GM18870 (cell line): Measurements from ENCODE around the gene KRTAP10-2.
"Not testable (repeated sequence)": the region's sequence is repeated elsewhere in the genome, so short reads cannot be mapped to it uniquely, and the experiment has no call there.

Source experiments
- ATAC-seq: cut with Tn5 transposase; IDR thresholded peaks from one replicate; pipeline ENCODE4 v1.9.1; 2021; ENCODE audit warnings: moderate library complexity; ENCODE audit not compliant: unreplicated experiment

Gene KRTAP10-2

DNA sequence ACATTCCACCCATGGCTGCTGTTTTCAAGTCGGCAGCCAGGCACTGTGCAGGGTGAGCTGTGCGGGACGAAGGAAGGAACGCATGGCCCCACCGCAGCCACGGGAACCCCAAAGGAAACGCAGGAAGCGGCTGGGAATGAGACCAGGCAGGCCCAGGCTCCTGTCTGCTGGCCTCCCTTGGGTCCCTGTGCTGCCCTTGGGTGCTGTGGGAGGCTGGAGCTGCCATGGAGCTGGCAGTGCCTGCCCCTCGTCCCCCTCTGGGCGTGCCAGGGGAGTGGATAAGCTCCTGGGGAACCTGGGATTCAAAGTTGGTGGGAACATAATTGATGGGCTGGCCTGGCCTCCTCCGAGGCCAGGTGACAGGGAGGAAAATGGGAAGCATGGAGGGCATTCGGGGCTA is 17.0 kb upstream of the KRTAP10-2 start:
- no peak for ATAC-seq

DNA sequence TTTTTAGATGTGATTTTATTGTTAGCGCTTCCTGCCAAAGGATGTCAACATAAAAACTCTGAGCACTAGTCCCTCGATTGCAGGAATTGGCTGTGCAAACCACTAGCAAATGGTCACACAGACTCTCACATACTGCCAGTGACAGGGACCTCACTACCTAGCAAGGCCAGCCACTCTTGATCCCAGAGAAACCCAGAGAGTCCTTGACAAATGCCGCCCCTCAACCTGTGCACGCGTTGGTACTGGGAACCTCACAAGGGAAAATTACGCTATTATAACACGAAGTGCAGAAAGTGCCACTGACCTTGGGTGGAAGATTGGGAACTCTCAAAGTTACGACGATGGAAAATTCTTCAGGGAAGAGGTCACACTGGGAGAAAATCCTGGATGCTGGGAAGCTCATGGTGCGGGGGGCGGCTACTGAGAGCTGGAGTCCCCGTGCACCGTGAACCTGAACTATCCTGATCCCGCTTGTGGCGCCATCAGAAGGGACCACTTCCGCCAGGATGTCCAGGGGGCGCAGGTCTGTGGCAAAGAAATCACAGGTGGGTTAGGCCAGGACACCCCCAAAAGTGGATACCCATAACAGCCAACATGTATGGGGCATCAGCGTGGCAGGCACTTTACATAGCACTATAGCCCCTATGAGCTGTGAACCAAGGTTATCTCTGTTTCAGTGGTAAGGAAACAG is 16.3 kb upstream of the KRTAP10-2 start:
- no peak for ATAC-seq

DNA sequence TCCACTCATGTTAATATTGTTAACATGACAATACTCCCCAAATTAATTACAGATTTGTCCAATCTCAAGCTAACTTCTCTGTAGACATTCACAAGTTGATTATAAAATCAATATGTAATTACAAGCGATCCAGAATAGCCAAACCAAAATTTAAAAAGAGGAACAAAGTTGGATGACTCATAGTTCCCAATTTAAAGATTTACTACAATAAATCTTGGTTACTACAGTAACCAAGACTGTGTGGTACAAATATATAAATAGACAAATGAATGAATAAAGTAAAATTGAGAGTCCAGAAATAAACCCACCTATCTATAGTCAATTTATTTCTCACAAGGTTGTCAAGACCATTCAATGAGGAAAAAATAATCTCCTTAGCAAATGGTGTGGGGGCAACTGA is 15.1 kb upstream of the KRTAP10-2 start:
- ATAC-seq = no peak

DNA sequence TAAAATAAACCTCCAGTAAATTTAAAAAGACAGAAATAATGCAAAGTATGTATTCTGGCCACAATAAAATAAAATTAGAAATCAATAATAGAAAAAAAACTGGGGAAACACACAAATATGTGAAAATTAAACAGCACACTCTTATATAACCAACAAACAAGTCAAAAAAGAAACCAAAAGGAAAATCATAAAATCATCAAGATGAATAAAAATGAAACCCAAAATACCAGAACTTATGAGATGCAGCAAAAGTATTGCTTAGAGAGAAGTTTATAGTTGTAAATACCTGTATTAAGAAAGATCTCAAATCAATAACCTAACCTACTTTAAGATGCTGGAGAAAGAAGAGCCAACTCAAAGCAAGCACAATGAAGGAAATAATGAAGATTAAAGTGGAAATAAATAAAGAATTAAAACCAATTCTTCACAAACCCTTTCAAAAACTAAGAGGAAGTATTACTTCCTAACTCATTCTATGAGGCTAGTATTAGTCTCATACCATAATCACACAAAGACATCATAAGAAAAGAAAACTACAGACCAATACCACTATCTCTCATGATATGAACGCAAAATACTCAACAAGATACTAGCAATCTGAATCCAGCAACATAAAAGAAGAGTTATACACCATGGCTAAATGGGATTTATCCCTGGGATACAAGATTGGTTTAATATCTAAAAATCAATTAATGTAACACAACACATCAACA is 13.7 kb upstream of the KRTAP10-2 start:
- no peak for ATAC-seq

DNA sequence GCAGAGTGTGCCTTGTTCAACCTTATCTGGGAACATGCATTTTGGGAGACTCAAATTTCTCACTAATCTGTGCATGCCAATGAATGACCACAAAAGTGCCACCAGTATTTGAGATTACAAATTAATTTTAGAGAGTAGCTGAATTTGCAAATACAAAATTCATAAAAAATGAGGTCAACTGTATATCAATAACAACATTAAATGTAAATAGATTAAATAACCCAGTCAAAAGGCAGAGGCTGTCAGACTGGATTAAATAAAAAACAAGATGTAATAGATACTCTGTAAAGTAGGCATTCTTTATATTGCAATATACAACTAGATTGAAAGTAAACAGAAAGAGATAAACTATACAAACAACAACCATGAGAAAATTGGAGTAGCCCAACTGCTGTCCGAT is 12.8 kb upstream of the KRTAP10-2 start:
- no peak for ATAC-seq

DNA sequence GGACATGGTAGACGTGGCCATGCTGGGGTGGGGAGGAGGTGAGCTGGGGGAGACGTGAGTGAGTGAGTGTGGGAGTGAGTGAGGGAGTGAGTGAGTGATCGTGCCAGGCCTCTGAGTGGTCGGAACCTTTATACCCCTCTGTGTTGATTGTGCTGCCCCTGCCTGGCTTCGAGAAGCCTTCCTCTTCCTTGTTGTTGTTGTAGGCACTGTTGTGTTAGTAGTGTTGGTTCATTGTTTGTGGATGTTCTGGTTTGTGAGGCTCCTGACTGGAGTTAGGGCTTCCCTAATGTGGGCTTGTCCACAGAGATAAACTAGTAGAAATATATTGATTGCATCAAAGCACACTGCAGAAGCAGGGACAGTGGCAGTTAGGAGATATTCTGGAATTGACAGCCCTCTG is 7.4 kb upstream of the KRTAP10-2 start, which contains the start of gene KRTAP10-3:
TSS of gene KRTAP10-3 (minus strand) at position 101 of the 400 bp plus-strand sequence. CDS start at position 21, 80 bp downstream.
- no peak for ATAC-seq

DNA sequence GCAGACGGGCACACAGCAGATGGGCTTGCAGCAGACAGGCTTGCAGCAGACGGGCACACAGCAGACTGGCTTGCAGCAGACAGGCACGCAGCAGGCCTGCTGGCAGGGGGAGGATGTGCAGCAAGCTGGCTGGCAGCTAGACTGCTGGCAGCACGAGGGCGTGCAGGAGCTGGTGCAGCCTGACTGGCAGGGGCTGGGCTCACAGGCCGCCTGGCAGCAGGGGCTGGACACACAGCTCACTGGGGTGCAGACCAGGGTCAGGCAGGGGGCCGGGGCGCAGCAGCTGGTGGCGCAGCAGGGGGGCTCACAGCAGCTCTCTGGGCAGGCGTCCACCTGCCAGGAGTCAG is 7.0 kb upstream of the KRTAP10-2 start:
- ATAC-seq = not testable (repeated sequence)

DNA sequence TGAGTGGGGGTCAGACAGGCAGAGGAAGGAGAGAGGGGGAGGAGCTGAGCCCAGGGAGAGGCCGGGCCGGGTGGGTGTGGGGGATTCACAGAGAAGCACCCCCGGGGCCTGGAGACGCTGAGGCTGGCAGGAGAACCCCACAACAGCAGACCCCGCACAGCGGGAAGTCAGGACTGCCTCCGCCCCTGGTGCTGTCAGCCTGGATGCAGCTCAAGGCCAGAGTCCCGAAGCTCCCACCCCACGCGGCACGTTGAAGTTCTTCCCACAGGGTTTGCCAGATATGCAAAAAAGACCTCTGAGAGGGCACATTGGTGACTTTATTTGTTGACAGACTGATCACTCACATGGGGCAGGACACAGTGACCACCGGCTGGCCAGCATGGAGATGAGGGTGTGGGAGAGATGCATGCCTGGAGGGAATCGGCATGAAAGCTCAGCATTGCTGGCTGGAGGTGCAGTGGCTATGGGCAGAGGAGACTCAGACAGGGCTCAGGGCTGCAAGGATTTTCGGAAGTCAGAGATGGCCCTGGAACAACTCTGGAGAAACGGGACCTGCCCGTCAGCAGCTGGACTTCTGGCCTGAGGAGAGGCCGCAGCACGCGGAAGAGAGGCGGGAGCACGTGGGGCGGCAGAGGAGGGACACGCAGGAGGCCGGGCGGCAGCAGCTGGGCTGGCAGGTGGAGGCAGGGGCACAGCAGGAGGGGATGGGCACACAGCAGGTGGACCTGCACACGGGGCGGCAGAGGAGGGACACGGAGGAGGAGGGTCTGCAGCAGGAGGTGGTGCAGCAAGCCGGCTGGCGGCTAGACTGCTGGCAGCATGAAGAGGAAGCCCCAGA is 6.4 kb upstream of the KRTAP10-2 start:
- ATAC-seq = no peak

DNA sequence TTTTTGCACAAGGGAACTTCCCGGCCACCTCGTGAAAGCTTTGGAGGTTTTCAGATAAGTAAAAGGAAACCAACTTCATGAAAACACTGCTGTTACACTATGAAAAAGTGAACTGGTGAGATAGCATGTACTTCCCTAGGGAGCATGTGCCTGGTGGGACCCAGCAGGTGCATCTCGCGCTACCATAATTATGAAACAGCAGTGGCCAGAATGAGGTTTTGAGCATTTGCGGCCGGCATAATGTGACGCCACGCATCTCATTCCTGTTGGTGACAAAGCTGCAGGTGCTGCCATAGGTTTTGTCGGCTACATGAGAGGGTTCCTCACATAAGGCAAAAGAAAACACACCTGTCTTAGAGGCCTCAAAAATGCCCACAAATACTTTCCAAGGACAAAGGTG is 5.6 kb upstream of the KRTAP10-2 start:
- ATAC-seq = no peak

DNA sequence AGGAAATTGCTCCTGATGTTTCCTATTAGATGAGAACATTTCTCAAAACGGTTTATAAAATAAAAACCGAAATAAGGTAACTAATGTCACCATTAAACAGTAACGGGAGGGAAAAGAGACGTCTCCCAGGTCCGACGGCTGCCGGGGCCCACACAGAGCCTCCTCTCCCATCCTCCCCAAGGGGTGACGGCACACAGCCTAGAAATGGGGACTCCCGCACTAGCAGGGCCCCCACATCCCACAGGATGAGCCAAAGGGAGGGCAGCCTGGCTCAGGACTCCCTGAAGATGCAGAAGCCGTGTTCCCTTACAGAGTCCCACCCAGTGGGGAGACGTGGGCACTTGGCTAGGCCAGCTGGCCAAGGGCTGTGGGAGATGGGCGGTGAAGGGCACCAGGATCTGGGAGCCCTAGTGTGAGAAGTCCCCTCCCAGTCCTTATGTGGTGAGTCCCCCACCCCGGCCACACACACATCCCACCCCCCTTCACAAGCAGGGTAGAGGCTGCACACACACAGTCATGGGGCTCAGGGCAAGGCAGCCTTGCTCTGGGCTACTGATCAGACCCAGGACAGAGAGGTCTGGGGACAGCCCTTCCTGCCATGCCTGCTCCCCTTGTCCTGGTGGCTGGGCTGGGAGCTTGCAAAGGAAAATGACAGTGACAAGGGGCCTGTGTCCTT is 4.0 kb upstream of the KRTAP10-2 start:
- ATAC-seq = no peak

DNA sequence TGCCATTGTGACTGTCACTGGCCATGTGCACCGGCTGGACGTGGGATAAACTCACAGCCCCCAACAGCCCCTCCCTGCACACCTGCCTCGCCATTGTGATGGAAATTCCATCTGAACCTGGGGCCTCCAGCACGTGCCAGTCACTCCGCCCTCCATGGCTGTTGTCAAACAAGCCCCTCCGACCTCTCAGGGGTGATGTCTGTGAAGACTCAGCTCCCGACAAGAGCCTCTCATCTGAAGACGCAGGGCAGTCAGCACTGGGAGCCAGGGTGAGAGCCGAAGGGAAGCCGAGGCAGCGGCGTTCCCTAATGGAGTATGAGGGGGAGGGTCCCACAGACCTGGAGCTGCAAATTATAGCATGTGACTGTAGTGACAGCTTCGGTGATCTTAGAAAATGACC is 1.4 kb upstream of the KRTAP10-2 start:
- no peak for ATAC-seq

DNA sequence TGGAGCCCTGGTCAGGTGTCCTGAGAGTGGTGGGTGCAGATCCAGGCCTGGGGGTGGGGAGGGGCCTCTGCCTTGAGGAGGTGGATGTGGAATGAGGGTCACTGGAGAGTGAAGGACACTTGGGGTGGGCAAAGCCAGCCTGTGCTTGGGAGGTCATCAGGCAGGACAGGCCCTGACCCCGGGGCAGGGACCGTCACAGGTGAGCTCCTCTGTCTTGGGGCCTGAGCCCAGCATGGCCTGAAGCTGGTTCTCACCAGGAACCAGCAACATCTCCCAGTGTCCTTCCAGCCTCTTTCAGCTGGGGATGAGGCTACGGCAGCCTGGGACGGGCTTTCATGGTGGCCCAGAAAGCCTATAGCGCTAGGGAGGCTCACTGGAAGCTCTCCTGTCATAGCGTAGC is 831 bp upstream of the KRTAP10-2 start:
- ATAC-seq = no peak

DNA sequence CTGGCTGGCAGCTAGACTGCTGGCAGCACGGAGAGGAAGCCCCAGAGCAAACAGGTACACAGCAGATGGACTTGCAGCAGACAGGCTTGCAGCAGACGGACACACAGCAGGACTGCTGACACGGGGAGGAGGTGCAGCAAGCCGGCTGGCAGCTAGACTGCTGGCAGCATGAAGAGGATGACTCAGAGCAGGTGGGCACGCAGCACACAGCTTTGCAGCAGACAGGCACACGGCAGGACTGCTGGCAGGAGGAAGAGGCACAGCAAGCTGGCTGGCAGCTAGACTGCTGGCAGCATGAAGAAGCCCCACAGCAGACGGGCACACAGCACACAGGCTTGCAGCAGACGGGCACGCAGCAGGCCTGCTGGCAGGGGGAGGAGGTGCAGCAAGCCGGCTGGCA is 498 bp downstream of the KRTAP10-2 start:
- ATAC-seq = no peak

DNA sequence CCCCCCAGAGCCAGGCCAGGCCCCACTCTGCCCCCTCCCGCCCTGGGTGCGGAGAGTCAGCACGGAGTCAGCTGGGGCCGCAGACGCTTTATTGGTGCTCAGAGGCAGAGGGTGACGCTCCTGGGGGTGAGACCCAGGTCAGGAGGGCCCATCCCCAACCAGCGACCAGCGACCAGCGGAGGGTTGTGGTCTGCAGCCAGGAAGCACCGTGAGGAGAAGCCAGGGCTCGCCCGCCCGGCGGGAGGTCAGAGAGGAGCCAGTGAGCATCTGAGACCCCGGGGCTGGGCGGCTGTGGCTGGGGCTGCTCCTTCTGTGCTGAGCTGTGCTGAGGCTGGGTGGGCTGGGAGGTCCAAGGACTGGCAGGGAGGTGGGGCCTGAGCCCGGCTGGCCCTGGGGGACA is 1.0 kb downstream of the KRTAP10-2 start:
- not testable (repeated sequence) for ATAC-seq

DNA sequence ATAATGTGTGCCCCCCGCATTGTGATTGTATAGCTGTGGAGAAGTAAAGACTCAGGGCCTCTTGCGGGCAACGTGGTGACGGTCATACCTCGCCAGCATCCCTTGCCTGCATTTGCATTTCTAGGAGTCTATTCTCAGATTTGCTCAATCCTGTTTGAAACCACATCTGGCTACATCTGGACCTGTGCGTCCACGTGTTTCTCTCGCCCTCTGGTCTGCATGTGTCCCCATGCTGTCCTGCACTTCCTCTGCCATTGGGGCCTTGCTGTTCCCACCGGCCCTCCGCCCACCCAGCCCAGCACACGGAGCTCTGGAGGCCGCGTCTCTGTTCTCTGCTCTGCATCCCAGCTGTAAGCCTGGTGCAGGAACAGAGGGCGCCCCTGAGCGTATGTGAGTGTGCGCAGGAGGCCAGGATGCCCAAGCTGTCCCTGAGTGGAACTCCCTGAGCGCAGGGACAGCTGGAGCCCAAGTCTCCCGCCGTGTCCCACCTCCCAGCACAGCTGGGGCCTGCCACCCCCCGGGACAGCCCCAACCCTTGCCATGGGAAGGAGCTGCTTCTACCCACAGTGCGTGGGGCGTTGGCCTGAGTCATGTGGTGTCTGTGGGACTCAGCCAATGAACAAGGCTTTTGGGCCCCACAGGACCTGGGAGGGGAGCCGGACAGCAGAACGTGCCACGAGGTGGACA is 1.6 kb downstream of the KRTAP10-2 start:
- ATAC-seq = no peak

DNA sequence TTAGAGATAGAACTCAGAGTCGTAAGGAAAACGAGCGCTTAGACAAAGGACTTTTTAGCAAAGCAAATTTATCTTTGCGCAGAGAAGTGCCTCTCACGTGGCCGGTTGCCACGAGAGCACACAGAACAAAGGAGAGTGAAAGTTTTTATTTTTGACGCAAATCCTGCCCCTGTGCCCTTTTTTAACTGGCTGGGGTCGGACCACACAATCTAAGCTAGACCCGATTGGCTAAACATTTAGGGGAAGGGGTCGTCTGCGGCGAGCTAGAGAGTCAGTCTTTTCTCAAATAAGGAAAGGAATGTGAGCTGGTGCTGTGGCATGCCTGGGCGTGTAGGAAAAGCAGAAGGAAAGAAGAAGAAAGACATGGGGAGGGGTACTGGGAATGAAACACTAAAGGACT is 2.4 kb downstream of the KRTAP10-2 start:
- ATAC-seq = no peak

DNA sequence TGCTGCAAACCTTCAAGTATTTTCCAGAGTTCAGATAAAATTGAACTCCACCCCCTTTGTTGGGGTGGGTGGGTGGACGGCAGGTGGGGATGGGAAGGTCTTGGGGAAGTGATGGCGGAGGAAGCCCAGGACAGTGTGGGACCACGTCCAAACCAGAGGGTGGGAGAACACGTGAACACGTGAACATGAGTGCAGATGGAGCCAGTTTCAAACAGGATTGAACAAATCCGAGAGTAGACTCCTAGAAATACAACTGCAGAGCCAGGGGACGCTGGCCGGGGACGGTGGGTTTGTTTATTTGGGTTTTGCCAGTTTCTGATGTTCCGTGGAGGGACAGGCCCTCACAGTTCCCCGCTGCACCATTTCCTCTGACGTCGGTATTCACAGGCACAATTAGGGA is 2.9 kb downstream of the KRTAP10-2 start:
- no peak for ATAC-seq

DNA sequence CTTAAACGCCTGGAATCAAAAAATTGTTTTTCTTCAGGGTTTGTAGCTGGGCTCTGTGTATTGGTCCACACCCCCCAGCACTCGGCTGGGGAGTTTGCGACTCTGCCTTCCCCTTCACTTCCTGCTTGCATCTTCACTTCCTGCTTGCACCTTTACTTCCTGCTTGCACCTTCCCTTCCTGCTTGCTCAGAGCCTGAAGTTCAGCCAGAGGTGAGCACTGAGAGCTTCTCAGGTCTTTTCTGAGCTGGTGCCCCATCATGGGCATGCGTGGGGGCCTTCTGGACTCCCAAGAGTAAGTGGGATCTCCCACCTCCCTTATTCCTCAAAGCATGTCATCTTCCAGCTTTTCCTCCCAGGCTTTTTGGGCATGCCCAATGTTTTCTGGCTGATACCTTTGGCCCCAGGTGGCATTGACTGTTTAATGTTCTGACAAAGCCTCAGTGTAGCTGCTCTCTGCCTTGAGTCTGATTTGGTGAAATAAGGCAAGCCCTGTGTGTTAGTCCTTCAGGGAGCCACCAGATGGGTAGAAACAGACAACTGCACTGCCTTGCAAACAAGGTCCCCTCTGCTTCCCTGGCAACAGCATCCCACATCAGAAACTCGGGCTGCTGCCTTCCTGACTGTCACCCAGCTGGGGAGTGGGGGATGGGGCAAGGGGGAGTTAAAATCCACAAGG is 3.5 kb downstream of the KRTAP10-2 start:
- ATAC-seq = no peak

DNA sequence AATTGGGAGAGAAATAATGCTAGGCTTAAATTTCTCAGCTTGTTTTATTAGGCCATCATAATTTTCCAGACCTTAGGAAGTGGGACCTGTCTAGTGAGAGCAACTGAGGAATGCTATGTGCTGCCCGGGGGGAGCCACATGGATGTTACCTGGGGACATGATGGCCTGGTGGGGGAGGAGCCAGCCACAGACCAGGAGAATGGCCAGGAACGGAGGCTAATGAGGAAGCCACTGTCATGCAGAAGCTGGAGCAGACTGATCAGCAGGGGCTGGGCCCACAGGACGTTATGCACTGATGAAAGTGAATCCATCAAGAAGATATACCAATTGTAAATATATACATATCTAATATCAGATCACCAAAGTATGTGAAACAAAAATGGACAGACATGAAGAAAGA is 6.7 kb downstream of the KRTAP10-2 start:
- ATAC-seq = no peak

DNA sequence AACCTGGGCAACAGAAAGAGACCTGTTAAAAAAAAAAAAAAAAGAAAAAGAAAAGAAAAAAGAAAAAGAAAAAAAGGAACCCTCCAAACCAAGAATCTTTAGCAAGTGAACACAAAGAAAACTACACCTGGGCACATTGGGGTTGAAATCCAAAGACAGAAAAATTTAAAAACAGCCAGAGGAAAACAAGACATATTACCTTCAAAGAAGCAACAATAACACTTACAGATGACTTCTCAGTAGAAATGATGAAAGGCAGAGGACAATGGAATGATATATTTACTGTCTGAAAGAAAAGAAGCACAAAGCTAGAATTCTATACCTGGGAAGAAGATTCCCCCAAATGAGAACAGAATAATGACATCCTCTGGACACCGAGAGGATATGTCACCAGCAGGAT is 8.6 kb downstream of the KRTAP10-2 start:
- ATAC-seq = no peak
